ENCODE results near the gene GABRB1.

The GABRB1 gene

DNA sequence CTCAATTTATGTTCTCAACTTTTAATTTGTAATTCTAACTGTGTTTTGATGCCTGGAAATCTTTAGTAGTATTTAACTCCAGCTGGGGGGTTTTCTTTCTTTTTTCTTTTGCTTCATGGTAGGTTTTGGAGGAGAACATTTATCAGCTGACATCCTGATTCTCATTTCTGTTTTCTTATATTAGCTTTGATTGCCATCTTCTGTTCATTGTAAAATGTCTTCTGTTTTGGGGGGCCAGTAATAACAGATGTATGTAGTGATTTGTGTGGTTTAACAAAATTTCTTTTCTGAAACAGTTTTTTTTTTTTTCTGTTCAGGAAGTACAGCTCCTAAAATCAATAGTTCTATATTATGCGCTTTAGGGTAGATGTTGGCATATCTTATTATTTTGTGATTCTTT lies 182.2 kb downstream of the GABRB1 start:
- TF ChIP-seq, protein P1, sequence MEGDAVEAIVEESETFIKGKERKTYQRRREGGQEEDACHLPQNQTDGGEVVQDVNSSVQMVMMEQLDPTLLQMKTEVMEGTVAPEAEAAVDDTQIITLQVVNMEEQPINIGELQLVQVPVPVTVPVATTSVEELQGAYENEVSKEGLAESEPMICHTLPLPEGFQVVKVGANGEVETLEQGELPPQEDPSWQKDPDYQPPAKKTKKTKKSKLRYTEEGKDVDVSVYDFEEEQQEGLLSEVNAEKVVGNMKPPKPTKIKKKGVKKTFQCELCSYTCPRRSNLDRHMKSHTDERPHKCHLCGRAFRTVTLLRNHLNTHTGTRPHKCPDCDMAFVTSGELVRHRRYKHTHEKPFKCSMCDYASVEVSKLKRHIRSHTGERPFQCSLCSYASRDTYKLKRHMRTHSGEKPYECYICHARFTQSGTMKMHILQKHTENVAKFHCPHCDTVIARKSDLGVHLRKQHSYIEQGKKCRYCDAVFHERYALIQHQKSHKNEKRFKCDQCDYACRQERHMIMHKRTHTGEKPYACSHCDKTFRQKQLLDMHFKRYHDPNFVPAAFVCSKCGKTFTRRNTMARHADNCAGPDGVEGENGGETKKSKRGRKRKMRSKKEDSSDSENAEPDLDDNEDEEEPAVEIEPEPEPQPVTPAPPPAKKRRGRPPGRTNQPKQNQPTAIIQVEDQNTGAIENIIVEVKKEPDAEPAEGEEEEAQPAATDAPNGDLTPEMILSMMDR (IDR thresholded peaks at IDR 0.05; ENCODE audit: borderline replicate concordance, insufficient read depth, low read depth, low read length), result no peak
- no peak overlapping the region for H3K4me3 ChIP-seq (ENCODE audit: low read depth, low read length)

DNA sequence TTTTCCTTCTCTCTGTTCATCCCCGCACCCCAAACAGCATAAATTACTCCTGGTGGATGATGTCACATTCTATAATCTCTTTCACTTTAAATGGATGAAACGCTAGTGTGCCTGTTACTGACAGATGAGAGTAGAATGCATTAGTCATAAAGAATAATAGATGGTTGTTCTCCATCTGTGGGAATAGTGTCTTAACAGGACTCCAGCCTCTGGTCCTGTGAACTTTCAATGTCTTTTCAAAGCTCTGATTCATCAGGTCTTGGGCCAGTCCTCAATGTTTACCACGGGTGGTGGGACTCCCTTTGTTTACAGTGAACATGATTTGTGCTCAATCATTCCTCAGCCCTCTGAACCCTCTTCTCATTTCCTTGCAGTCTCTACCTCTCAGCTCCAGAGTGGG lies 182.6 kb downstream of the GABRB1 start:
- TF ChIP-seq, protein P1 (IDR thresholded peaks at IDR 0.05; ENCODE audit: borderline replicate concordance, insufficient read depth, low read depth, low read length), result no peak
- no peak overlapping the region for H3K4me3 ChIP-seq (ENCODE audit: low read depth, low read length)

DNA sequence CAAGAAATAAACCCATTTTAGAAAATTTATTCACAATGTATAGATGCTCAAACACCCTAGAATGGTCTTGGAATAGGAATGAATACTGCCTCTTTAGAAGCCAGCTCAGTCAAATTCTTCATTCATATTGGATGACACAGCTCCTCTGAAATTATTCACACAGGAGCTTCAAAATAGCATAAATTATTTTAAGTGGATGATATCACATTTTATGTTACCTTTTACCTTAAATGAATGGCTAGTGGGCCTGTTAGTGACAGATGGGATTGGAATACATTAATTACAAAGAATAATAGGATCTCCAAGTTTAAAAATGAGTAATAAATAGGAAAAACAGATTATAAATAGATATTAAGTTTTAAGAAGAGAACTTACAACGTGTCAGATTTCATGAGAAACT lies 184.4 kb downstream of the GABRB1 start:
- H3K4me3 ChIP-seq (ENCODE audit: low read depth, low read length), result no peak overlapping the region
- TF ChIP-seq, protein P1 (IDR thresholded peaks at IDR 0.05; ENCODE audit: borderline replicate concordance, insufficient read depth, low read depth, low read length), result no peak

DNA sequence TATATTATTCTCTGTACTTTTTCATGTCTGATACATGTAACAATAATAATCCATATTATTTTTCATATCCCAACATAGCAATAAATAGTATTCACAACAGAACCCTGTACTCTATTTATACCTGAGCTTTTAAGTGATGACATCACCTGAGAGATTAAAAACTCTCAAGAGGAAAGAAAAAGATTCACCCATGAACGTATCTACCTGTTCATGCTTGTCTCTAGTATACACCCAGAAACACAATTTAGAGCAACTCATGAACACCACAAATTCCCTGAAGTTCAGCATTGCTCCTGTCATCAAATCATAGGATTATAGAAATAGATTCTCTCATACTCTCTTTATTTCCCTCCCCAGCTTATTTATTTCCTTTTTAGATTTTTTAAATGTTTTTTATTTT lies 185.9 kb downstream of the GABRB1 start:
- TF ChIP-seq, protein P1 (IDR thresholded peaks at IDR 0.05; ENCODE audit: borderline replicate concordance, insufficient read depth, low read depth, low read length), result no peak
- H3K4me3 ChIP-seq (ENCODE audit: low read depth, low read length), result no peak overlapping the region

DNA sequence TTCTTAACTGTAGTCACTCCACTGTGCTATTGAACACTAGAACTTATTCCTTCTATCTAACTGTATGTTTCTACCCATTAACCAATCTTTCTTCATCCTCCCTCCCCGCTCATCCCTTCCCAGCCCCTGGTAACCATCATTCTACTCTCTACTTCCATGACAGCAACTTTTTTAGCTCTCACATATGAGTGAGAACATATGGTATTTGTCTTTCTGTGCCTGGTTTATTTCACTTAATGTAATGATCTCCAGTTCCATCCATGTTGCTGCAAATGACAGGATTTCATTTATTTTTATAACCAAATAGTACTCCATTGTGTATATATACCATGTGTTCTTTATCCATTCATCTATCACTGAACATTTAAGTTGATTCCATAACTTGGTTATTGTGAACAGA lies 186.5 kb downstream of the GABRB1 start:
- TF ChIP-seq, protein P1 (IDR thresholded peaks at IDR 0.05; ENCODE audit: borderline replicate concordance, insufficient read depth, low read depth, low read length), result no peak
- no peak overlapping the region for H3K4me3 ChIP-seq (ENCODE audit: low read depth, low read length)

DNA sequence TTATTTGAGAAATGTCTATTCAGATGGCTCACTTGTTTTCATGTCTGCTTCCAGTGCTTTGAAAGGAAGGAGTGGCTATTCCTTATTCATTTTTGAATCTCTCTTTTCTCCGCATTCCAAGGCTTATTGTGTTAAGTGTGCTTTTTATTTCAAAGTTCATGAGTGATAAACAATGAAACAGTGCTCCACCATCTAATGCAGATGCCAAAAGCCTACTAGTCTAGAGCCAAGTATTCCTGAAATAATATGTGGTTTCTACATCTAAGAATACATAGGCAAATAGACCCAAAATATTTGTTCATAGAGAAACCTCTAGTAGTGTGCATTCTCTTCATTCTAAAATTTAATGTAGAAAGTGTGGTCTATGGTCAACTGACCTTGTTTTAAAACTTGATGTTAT lies 187.3 kb downstream of the GABRB1 start:
- H3K4me3 ChIP-seq (ENCODE audit: low read depth, low read length), result no peak overlapping the region
- TF ChIP-seq, protein P1 (IDR thresholded peaks at IDR 0.05; ENCODE audit: borderline replicate concordance, insufficient read depth, low read depth, low read length), result no peak

DNA sequence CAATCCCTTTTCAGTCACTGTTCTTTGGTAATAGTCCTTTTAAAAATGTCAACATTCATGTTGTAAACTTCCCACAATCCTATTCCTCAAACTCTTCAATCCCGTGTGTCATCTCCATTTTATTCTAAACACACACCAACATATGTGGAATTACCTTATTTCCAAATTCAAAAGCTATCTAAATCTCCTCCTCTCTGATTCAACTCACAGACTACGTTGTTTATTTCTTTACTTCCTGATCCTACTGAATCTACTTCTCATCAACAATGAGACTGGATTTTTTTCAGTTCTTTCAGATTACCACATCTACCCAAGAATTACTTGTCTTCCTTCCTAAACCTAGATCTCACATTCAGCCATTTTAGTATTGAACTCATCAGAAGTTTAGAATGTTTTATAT lies 188.2 kb downstream of the GABRB1 start:
- H3K4me3 ChIP-seq (ENCODE audit: low read depth, low read length), result no peak overlapping the region
- TF ChIP-seq, protein P1 (IDR thresholded peaks at IDR 0.05; ENCODE audit: borderline replicate concordance, insufficient read depth, low read depth, low read length), result no peak

All from GM12875 (cell line).